Fibroblast of lung (primary cell): ENCODE measurements around the gene SBSN.

ENCODE experiments used
- CTCF ChIP-seq, 2 donors: IDR thresholded peaks in 1 of 2; conservative IDR thresholded peaks in 1 of 2; 1 replicate in 1 of 2; 2 replicates in 1 of 2; pipeline ENCODE4 v1.5.1; 2011 to 2012; ENCODE audit warnings: low read length in 2 of 2, control low read depth in 1 of 2, inconsistent platforms in 1 of 2, low read depth in 1 of 2, mild to moderate bottlenecking in 1 of 2
- EZH2 ChIP-seq: IDR thresholded peaks from 2 replicates; pipeline ENCODE4 v1.5.1; 2012; ENCODE audit warnings: low read length, control low read depth, mild to moderate bottlenecking; ENCODE audit errors: missing control alignments

- no peak for TF ChIP-seq CTCF (conservative IDR thresholded peaks at IDR 0.05 in 1 of 2, IDR thresholded peaks at IDR 0.05 in 1 of 2; ENCODE audit: low read depth in 1 of 2, low read length in 2 of 2)
- no peak for TF ChIP-seq EZH2
Measured at GRCh38 chr19:35559281-35559659, 31.2 kb upstream of the SBSN start.
